K562 (cell line): ENCODE measurements around the gene NSUN3. TPM values are rescaled to one million over a fixed set of nuclear protein-coding genes. Genes with fewer than 3 reads are reported as not detected.

Source experiments
- ARID4B ChIP-seq: sonication (generic); formaldehyde crosslinking; IDR thresholded peaks from 2 replicates; pipeline ENCODE4 v1.8.0; 2022; ENCODE audit warnings: mild to moderate bottlenecking, missing genetic modification reagents
- DDX20 ChIP-seq: fragments of 450-650 bp; IDR thresholded peaks from 2 replicates; pipeline ENCODE4 v1.6.1; 2016; ENCODE audit warnings: missing genetic modification characterization, low read depth, mild to moderate bottlenecking, missing compliant biosample characterization, moderate library complexity
- ELF4 ChIP-seq: fragments of 450-650 bp; formaldehyde crosslinking; IDR thresholded peaks from 2 replicates; pipeline ENCODE4 v1.4.0; 2022; ENCODE audit warnings: missing genetic modification characterization
- KLF13 ChIP-seq: fragments of 450-650 bp; IDR thresholded peaks from 2 replicates; pipeline ENCODE4 v1.6.1; 2016; ENCODE audit warnings: missing genetic modification characterization, low read depth, mild to moderate bottlenecking, missing compliant biosample characterization, moderate library complexity, borderline replicate concordance
- MCM5 ChIP-seq: fragments of 450-650 bp; IDR thresholded peaks from 2 replicates; pipeline ENCODE4 v1.6.1; 2016; ENCODE audit warnings: low read depth
- MECOM ChIP-seq: fragments of 250-450 bp; sonication (Bioruptor Pico); IDR thresholded peaks from 2 replicates; pipeline ENCODE4 v1.8.0; 2022; ENCODE audit warnings: inconsistent platforms
- PATZ1 ChIP-seq: fragments of 250-450 bp; sonication (Bioruptor Pico); IDR thresholded peaks from 2 replicates; pipeline ENCODE4 v1.5.0; 2020; ENCODE audit warnings: mild to moderate bottlenecking, borderline replicate concordance
- POLR2H ChIP-seq: IDR thresholded peaks from 2 replicates; pipeline ENCODE4 v1.6.1; 2016; ENCODE audit warnings: missing genetic modification characterization, low read depth, mild to moderate bottlenecking, control low read depth, missing compliant biosample characterization, moderate library complexity
- POU5F1 ChIP-seq: fragments of 150-350 bp; IDR thresholded peaks from 2 replicates; pipeline ENCODE4 v1.6.1; 2014; ENCODE audit warnings: borderline replicate concordance, low read length, low read depth, mild to moderate bottlenecking; ENCODE audit not compliant: partially characterized antibody
- SMAD2 ChIP-seq: fragments of 150-350 bp; IDR thresholded peaks from 2 replicates; pipeline ENCODE4 v1.6.1; 2014; ENCODE audit warnings: low read depth, mild to moderate bottlenecking, low read length
- TGIF2 ChIP-seq: sonication (generic); formaldehyde crosslinking; IDR thresholded peaks from 2 replicates; pipeline ENCODE4 v1.8.1; 2022; ENCODE audit warnings: mild to moderate bottlenecking, missing genetic modification reagents, moderate library complexity
- VEZF1 ChIP-seq: fragments of 200-800 bp; sonication (Bioruptor generic); IDR thresholded peaks from 2 replicates; pipeline ENCODE4 v1.6.1; 2017; ENCODE audit warnings: missing genetic modification characterization, missing compliant biosample characterization
- ZEB2 ChIP-seq: fragments of 450-650 bp; IDR thresholded peaks from 2 replicates; pipeline ENCODE4 v1.6.1; 2016
- ZKSCAN3 ChIP-seq: fragments of 250-450 bp; sonication (Bioruptor Pico); IDR thresholded peaks from 2 replicates; pipeline ENCODE4 v1.4.0; 2020
- ZNF518B ChIP-seq: fragments of 250-450 bp; sonication (Bioruptor Pico); IDR thresholded peaks from 2 replicates; pipeline ENCODE4 v1.5.0; 2021; ENCODE audit warnings: mild to moderate bottlenecking, moderate library complexity
- polyA plus RNA-seq, 8 experiments: library from polyadenylated mRNA; depleted of rRNA in 4 of 8; stranded (reverse) in 5 of 8; unstranded in 3 of 8; fragments of >200 nt; fragmentation: Nextera tagmentation in 2 of 8; fragmentation: Illumina TruSeq in 1 of 8; extraction: Ambion mirVana in 2 of 8; extraction: Trizol in 1 of 8; gene quantifications; 2 replicates each; pipeline versions ENCODE4 v1.2.1 to v1.2.3, GENCODE V29; 2011 to 2014; ENCODE audit warnings: inconsistent platforms in 1 of 8, missing spikeins in 1 of 8
- total RNA-seq, 7 experiments: library from RNA; depleted of rRNA in 6 of 7; stranded (reverse); fragments of >200 nt in 6 of 7; fragmentation: Illumina TruSeq in 2 of 7; extraction: Trizol in 2 of 7; gene quantifications; 2 replicates each; pipeline versions ENCODE4 v1.2.1 to v1.2.3, GENCODE V29; 2011 to 2021; ENCODE audit warnings: low replicate concordance in 1 of 7

NSUN3 gene
- total and polyA plus RNA-seq, 9 of the 15 experiments (the other 6 are each of a cell fraction or from before 2014, with no cell fraction given) = 4.4 to 12.3 (median 7.6) TPM

GRCh38 chr3:94062513-94063404, at the start of gene NSUN3, which contains the start of gene DHFR2 (continued):
- no peak for TF ChIP-seq PATZ1
- no peak for TF ChIP-seq ZKSCAN3 (CRISPR knock-in tag)
- no peak for TF ChIP-seq ARID4B (CRISPR knock-in tag)
- TF ChIP-seq MECOM (CRISPR knock-in tag) = no peak
- no peak for TF ChIP-seq MCM5
- TF ChIP-seq TGIF2 (CRISPR knock-in tag) = no peak
- TF ChIP-seq ZNF518B = no peak
- TF ChIP-seq POU5F1 = no peak
- TF ChIP-seq SMAD2 = no peak
- no peak for TF ChIP-seq ZEB2
- TF ChIP-seq DDX20 = no peak
- TF ChIP-seq POLR2H (tag) = peak; percentile 84
- TF ChIP-seq ELF4 = no peak
- TF ChIP-seq KLF13 (tag) = no peak
- TF ChIP-seq VEZF1 (CRISPR knock-in tag) = peak; percentile 63; the same call in 1 of the 2 replicates
